ENCODE measurements around the gene GGTLC1.

Gene GGTLC1

DNA sequence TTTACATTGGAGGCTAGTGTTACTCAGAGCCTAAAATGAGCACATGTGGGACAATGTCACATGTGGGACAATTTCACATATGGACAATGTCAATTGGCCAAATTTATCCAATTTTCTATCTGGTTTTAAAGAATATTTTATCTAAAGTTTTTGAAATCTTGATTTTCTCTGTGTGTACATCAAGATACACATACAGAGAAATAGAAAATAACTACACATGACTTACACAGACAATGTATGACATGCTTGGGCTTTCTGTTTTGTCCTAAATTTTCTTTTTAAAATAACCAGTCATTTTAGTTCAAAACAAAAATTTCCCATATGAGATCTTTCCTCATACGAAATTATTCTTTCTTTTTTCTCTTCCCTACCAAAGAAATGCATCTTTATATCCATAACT is 24.6 kb downstream of the GGTLC1 start:
- no peak for DNase-seq

DNA sequence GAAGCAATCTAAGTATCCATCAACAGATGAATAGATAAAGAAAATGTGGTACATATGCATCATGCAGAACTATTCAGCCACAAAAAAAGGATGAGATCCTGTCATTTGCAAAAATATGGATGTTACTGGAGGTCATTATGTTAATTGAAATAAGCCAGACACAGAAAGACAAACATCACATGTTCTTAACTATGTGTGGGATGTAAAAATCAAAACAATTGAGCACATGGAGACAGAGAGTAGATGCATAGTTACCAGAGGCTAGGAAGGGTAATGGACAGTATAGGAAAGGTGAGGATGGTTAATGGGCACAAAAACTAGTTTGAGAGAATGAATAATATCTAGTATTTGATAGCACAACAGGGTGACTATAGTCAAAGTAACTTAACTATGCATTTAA is 26.3 kb downstream of the GGTLC1 start:
- DNase-seq, result no peak

DNA sequence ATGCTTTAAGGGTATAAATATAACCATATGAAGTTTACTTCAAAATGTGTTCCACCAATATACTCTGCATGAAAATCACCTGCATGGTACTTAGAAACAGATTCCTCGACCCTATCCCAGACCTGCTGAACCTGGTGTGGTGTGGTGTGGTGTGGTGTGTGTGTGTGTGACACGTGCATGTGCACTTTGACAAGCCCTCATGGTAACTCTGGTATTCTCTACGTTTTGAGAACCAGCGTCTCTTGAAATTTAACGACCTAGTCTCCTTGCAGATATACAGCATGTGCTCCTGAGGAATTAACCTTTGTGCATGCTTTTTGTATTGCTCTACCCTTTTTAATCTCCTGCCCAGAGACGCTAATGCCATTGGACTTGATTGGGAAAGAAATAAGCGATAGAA is 29.5 kb downstream of the GGTLC1 start:
- no peak for DNase-seq

DNA sequence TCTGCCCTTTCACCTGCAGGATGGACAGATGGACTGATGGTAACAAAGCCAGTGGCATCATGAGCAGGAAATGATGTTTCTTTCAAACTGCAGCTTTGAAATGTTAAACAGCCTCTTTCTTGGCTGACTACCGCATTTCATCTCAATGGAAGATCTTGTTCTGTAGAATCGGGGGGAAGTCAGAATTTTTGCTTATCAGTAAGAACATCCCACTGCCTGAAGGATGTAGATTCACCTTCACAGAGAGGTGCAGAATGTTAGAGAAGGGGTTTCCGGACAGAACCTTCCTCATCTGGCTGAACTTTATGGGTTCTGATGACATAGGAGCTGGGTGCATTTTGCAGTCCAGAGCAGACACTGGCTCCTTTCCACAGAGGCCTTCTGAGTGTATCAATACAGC is 32.7 kb downstream of the GGTLC1 start:
- DNase-seq, result no peak

DNA sequence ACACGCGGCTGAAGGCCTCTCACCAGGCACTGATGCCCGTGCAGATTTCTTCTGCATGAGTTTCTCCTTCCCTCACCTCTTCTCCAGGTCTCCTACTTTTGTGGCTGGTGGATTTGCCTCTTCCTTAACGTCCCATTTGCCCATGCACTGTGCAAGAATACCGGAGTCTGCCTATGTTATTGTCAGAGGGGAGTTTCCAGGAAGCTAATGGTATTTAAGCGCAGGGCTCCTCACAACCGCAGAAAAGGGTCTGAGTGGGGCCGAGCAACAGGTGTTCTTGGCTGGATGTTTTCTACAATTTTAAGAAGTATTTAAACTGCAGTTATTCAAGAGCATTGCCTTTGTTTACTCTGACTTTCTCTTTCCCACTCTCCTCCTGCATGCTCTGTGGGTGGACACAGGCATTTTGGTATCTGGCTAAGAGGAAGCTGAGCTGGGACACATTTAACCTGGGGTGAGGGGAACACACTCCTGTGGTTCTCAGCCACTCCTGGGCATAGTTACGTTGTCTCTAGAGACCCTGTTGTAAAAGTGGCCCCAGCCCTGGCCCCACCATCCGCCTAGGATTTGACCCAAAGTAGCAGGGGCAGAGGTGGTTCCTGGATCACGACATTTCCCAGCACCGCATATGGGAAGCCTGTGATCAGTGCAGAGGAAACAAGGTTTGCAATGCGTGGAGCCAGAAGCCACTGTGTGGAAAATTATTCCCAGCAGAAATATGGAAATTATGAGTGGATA is 34.4 kb downstream of the GGTLC1 start:
- no peak for DNase-seq

DNA sequence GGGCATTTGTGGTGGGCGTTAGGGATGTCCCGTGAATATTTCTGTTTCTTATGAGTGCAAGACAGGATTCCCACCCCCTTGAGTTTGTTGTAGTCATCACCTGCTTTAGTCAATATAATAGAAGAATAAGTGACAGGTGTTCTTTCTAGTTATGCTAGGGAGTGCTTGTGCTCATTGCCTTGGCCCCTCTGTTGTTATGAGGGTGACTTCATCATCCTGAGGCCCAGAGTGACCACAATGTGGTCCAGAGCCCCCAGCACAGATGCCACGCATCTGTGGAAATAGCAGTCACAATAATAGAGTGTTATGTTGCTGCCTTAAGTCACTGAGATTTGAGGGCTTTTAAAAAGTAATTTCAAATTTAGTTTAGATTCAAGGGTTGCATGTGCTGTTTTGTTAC is 42.4 kb downstream of the GGTLC1 start:
- no peak for DNase-seq

DNA sequence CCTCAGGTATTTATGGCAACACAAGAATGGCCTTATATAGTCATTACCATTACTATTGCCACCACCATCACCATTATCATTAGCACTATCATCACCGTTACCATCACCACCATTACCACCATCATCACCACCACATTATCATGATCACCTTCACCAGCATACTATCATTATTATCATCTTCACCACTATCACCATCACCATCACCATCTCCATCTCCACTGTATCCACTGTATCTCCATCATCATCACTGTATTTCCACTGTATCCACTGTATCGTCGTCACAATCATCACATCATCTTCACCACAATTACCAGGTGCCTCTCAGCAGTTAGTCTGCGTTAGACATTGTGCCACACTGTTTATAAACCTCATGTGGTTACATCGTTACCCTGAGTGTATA is 45.3 kb downstream of the GGTLC1 start:
- DNase-seq, result no peak

DNA sequence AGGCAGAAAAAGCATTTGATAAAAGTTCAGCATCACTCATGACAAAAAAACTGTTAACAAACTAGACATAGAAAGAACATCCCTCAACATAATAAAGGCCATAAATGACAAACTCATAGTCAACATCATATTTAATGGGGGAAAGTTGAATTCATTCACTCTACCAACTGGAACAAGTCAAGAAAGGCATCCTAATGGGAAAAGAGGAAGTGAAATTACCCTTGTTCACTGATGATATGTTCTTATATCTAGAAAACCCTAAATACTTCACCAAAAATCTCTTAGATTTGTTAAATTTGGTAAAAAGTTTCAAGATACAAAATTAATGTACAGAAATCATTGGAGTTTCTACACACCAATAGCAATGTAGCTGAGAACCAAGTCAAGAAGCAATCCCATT is 48.9 kb downstream of the GGTLC1 start:
- DNase-seq, result no peak

DNA sequence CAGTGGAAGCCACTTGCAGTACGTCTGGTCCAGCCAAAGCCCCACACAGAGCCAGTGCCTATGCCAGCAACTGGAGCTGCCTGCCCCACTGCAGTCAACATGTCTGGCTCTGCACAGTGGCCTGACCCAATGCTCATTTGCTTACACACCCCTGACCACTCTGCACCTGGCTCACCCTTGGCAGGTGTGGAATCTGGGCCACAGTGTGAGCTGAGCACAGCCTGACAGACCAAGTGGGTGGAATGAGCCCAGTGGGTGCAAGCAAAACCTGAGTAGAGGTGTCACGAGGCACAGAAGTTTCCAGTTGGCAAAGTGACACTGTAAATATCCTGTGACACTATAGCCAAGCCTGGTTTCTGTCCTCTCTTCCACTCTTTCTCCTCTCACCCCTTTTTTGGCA is 49.5 kb downstream of the GGTLC1 start:
- no peak for DNase-seq

DNA sequence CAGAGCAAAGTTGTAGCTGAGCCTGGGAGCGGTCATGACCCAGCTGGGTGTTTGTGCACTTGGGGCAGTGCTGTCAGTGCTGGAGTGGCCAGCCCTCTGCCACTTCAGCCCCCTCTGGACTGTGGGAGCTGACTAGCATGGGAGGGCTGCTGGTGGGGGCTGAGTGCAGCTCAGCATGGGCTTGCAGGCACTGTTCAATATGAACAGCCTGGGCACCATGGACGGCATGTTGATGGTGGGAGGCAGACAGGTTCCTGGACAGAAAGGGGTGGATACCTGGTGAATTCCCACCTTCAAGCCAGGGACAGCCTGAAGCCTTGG is 50.5 kb downstream of the GGTLC1 start:
- DNase-seq, result no peak

DNA sequence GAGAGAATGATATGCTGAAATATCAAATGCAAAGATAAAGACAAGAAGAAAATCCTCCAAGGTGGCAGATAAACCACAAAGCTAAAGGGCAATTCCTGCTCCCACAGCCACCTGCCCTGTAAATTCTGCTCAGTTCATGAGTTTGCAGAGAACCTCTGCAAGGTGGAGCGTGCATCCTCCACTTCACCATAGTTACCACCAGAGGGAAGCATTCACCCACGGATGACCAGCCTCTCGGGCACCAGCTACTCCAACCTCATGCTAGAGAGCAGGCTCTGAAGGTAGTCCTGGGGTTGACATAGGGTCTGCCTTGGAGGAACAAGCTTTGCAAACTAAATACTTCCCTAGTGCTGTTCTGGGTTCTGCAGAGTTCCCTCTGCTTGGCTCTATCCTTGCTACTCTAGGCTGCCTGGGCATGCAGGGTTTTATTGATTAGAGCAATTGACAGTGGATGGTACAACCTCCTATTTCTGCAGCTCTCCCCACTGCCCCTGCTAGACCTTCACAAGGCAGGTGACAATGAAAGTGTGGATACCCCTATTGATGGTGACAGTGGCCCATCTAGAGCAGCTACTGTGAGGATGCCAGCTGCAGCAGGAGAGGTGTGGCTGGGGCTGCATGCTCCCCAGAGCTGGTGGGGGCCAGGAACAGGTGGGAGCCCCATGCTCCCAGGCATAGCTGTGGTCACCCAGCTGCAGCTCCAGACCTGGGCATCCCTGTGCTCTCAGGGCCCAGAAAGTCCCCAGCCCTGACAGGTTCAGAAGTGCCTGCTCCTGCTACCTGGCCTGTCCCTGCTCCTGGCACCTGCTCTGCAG is 51.1 kb downstream of the GGTLC1 start:
- DNase-seq, result no peak

Data from T1000 (cell line).